Choroid plexus epithelial cell (primary cell): ENCODE measurements around the gene PDP2.

Source experiments
- DNase-seq: peaks from one replicate; pipeline ENCODE4 v3.0.0-alpha.2; 2010; ENCODE audit warnings: low read depth
- H3K4me3 ChIP-seq: 2 replicates; pipeline ENCODE4 v1.5.1; 2011; ENCODE audit warnings: low read depth, mild to moderate bottlenecking, control low read depth, low read length, moderate library complexity
- CTCF ChIP-seq: conservative IDR thresholded peaks from 2 replicates; pipeline ENCODE4 v1.5.1; 2011; ENCODE audit warnings: low read depth, mild to moderate bottlenecking, control low read depth, inconsistent platforms, low read length, moderate library complexity

Gene PDP2

GRCh38 chr16:66872943-66873684 lies 7.2 kb upstream of the PDP2 start:
- peak; percentile 99 for DNase-seq
- TF ChIP-seq CTCF, result peak; percentile 84
- peak overlapping the region; percentile 54 for H3K4me3 ChIP-seq

- TF ChIP-seq CTCF, result no peak
- no peak for DNase-seq
- H3K4me3 ChIP-seq, result no peak overlapping the region
Measured at GRCh38 chr16:66873685-66874055, 6.6 kb upstream of the PDP2 start.

- no peak for TF ChIP-seq CTCF
- DNase-seq, result peak; percentile 81
- H3K4me3 ChIP-seq, result no peak overlapping the region
Measured at GRCh38 chr16:66874079-66874775, 6.1 kb upstream of the PDP2 start.

- H3K4me3 ChIP-seq, result no peak overlapping the region
- DNase-seq, result peak; percentile 28
- TF ChIP-seq CTCF, result no peak
Measured at GRCh38 chr16:66878067-66878466, 2.2 kb upstream of the PDP2 start.

- H3K4me3 ChIP-seq, result peak overlapping the region; percentile 97
- DNase-seq, result no peak
- TF ChIP-seq CTCF, result no peak
Measured at GRCh38 chr16:66881014-66881417, 701 bp downstream of the PDP2 start.

GRCh38 chr16:66881560-66881959 lies 1.2 kb downstream of the PDP2 start:
- peak overlapping the region; percentile 38 for H3K4me3 ChIP-seq
- DNase-seq, result no peak
- no peak for TF ChIP-seq CTCF
